ENCODE data around the gene PARP9. TPM values are rescaled to one million over a fixed set of nuclear protein-coding genes. Genes with fewer than 3 reads are reported as not detected.
"Not testable (repeated sequence)": the region's sequence is repeated elsewhere in the genome, so short reads cannot be mapped to it uniquely, and the experiment has no call there.

Gene PARP9
- total and polyA plus RNA-seq, 2 of the 13 experiments (the other 11 are each of a cell fraction or from before 2014, with no cell fraction given): 6.5 to 10.6 TPM

DNA sequence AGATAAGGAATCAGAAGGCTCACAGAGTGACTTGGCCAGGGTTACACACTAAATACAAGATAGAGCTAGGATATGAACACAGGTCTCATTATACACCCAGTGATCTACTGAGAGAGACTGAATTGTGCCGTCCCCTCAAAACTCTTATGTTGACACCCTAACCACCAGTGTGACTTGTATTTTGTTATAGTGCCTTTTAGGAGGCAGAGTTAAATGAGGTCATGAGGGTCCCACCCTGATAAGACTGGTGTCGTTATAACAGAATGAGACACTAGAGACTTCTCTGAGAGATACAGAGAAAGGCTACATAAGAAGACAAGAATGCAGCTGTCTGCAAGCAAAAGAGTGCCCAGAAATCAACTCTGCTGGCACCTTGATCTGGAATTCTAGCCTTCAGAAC is 62.0 kb downstream of the PARP9 start:
- WGBS (ENCODE audit: low lambda C conversion rate): 98% methylated on average over 2 of the region's 2 CpGs
- Histone ChIP-seq H3K9me3 (ENCODE audit: low read length) (no peaks in the 10 kb centered on the region), H2AFZ (ENCODE audit: low read length) (no peak overlapping the region), H3K79me2 (ENCODE audit: insufficient read depth, low read length) (peaks cover 76% of the 10 kb centered on the region), H3K4me1 (ENCODE audit: insufficient read depth, low read length) (peaks cover 6% of the 10 kb centered on the region), H3K4me2 (ENCODE audit: low read depth, low read length) (no peak overlapping the region), H3K27ac (ENCODE audit: extremely low read length, insufficient read depth, low read length) (no peak overlapping the region), H3K4me3 (replicated peaks in 1 of 3; ENCODE audit: insufficient read depth in 1 of 3, low read depth in 2 of 3, low read length in 3 of 3) (no peak overlapping the region), H3K36me3 (replicated peaks in 1 of 2; ENCODE audit: control insufficient read depth in 1 of 2, insufficient read depth in 2 of 2, low read length in 2 of 2) (no peaks in the 10 kb centered on the region), H3K27me3 (ENCODE audit: control insufficient read depth in 1 of 2, insufficient read depth in 2 of 2, low read length in 2 of 2) (no peaks in the 10 kb centered on the region), H3K9ac (ENCODE audit: insufficient read depth, low read depth, low read length) (no peak overlapping the region), H4K20me1 (ENCODE audit: insufficient read depth, low read length) (no peaks in the 10 kb centered on the region; the same call in 1 of the 2 replicates)
- CTCF ChIA-PET (ENCODE audit: low intra/inter-chr PET ratio, low total read pairs): no interaction called here
- TF ChIP-seq, protein P1, sequence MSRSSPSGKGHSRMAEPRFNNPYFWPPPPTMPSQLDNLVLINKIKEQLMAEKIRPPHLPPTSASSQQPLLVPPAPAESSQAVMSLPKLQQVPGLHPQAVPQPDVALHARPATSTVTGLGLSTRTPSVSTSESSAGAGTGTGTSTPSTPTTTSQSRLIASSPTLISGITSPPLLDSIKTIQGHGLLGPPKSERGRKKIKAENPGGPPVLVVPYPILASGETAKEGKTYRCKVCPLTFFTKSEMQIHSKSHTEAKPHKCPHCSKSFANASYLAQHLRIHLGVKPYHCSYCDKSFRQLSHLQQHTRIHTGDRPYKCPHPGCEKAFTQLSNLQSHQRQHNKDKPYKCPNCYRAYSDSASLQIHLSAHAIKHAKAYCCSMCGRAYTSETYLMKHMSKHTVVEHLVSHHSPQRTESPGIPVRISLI (CRISPR knock-in tag; IDR thresholded peaks at IDR 0.05; ENCODE audit: borderline replicate concordance): no peak
- TF ChIP-seq ZNF567 (CRISPR knock-in tag; IDR thresholded peaks at IDR 0.05; ENCODE audit: borderline replicate concordance): no peak
- no peak for TF ChIP-seq ZNF552 (CRISPR knock-in tag; IDR thresholded peaks at IDR 0.05; ENCODE audit: borderline replicate concordance)
- TF ChIP-seq AGO2 (optimal IDR thresholded peaks at IDR 0.05; ENCODE audit: low read depth, low read length): no peak
- TF ChIP-seq ZNF20 (CRISPR knock-in tag; IDR thresholded peaks at IDR 0.05): no peak
- no peak for TF ChIP-seq AHR (CRISPR knock-in tag; IDR thresholded peaks at IDR 0.05)
- TF ChIP-seq RARA (CRISPR knock-in tag; IDR thresholded peaks at IDR 0.05): no peak
- TF ChIP-seq NR2F1 (CRISPR knock-in tag; IDR thresholded peaks at IDR 0.05): no peak
- no peak for TF ChIP-seq JUND (CRISPR knock-in tag; IDR thresholded peaks at IDR 0.05)
- no peak for TF ChIP-seq ZNF101 (CRISPR knock-in tag; IDR thresholded peaks at IDR 0.05; ENCODE audit: borderline replicate concordance, low read depth)
- no peak for TF ChIP-seq FOSL1 (CRISPR knock-in tag; IDR thresholded peaks at IDR 0.05; ENCODE audit: borderline replicate concordance)
- TF ChIP-seq, protein P2, sequence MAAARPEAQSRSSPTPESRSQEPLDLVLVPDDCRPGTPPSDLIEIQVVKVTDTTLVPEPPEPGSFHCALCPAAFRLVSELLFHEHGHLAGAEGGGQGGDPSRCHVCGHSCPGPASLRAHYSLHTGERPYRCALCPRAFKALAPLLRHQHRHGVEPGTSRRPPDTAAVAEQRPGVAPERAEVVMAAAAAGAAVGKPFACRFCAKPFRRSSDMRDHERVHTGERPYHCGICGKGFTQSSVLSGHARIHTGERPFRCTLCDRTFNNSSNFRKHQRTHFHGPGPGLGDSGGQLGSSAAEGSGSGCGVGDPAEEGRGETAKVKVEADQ (CRISPR knock-in tag; IDR thresholded peaks at IDR 0.05; ENCODE audit: borderline replicate concordance): no peak
- no peak for TF ChIP-seq ZNF543 (CRISPR knock-in tag; IDR thresholded peaks at IDR 0.05)
- TF ChIP-seq, protein P3, sequence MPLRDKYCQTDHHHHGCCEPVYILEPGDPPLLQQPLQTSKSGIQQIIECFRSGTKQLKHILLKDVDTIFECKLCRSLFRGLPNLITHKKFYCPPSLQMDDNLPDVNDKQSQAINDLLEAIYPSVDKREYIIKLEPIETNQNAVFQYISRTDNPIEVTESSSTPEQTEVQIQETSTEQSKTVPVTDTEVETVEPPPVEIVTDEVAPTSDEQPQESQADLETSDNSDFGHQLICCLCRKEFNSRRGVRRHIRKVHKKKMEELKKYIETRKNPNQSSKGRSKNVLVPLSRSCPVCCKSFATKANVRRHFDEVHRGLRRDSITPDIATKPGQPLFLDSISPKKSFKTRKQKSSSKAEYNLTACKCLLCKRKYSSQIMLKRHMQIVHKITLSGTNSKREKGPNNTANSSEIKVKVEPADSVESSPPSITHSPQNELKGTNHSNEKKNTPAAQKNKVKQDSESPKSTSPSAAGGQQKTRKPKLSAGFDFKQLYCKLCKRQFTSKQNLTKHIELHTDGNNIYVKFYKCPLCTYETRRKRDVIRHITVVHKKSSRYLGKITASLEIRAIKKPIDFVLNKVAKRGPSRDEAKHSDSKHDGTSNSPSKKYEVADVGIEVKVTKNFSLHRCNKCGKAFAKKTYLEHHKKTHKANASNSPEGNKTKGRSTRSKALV (CRISPR knock-in tag; IDR thresholded peaks at IDR 0.05): no peak
- TF ChIP-seq NONO (IDR thresholded peaks at IDR 0.05): no peak
- no peak for TF ChIP-seq NONO (CRISPR knock-in tag; conservative IDR thresholded peaks at IDR 0.05)
- in situ Hi-C loops (cut with HindIII; ENCODE audit: extremely low pct_ligation_motif_present, low pct_unique_long_range_greater_than_20kb) (no loop called here), intact Hi-C loops (cut with micrococcal nuclease; ENCODE audit: unreplicated experiment) (no loop called here)
- DNase-seq (ENCODE audit: low spot score) (no peak), ATAC-seq (no peak), FAIRE-seq (no peak)
- POLR2A ChIA-PET: no interaction called here
- no TSS peak for BruUV-seq (replicated peaks)

DNA sequence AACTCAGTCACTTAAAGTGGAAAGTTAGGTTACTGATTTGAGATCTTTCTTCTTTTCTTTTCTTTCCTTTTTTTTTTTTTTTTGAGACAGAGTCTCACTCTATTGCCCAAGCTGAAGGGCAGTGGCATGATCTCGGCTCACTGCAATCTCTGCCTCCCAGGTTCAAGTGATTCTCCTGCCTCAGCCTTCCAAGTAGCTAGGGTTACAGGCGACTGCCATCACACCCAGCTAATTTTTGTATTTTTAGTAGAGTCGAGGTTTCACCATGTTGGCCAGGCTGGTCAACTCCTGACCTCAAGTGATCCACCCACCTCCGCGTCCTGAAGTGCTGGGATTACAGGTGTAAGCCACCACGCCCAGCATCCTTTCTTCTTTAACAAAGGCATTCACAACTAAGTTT is 63.1 kb downstream of the PARP9 start:
- FAIRE-seq; H4K20me1 ChIP-seq (ENCODE audit: insufficient read depth, low read length); H3K9ac ChIP-seq (ENCODE audit: insufficient read depth, low read depth, low read length); ATAC-seq; CTCF ChIA-PET (ENCODE audit: low intra/inter-chr PET ratio, low total read pairs); H3K9me3 ChIP-seq (ENCODE audit: low read length); H3K27me3 ChIP-seq (ENCODE audit: control insufficient read depth in 1 of 2, insufficient read depth in 2 of 2, low read length in 2 of 2); H2AFZ ChIP-seq (ENCODE audit: low read length); H3K27ac ChIP-seq (ENCODE audit: extremely low read length, insufficient read depth, low read length); H3K4me2 ChIP-seq (ENCODE audit: low read depth, low read length); H3K36me3 ChIP-seq (replicated peaks in 1 of 2; ENCODE audit: control insufficient read depth in 1 of 2, insufficient read depth in 2 of 2, low read length in 2 of 2); BruUV-seq (replicated peaks); DNase-seq (ENCODE audit: low spot score); intact Hi-C loops (cut with micrococcal nuclease; ENCODE audit: unreplicated experiment); in situ Hi-C loops (cut with HindIII; ENCODE audit: extremely low pct_ligation_motif_present, low pct_unique_long_range_greater_than_20kb); H3K4me3 ChIP-seq (replicated peaks in 1 of 3; ENCODE audit: insufficient read depth in 1 of 3, low read depth in 2 of 3, low read length in 3 of 3): not testable (repeated sequence)
- peaks cover 15% of the 10 kb centered on the region for H3K4me1 ChIP-seq (ENCODE audit: insufficient read depth, low read length)
- POLR2A ChIA-PET: interaction anchor here (0.7 kb wide), 1 partner anchor 85 kb away, joined by 4 read pairs; no protein-coding TSS in a partner anchor
- peaks cover 72% of the 10 kb centered on the region for H3K79me2 ChIP-seq (ENCODE audit: insufficient read depth, low read length)
- WGBS (ENCODE audit: low lambda C conversion rate): 96% methylated on average over 6 of the region's 6 CpGs
